GM19099 (cell line): ENCODE results near the gene FNDC3A.

ENCODE experiments used
- POLR2A ChIP-seq: IDR thresholded peaks from 3 replicates; pipeline ENCODE4 v1.6.1; 2011; ENCODE audit warnings: low read depth; ENCODE audit not compliant: insufficient read length; ENCODE audit errors: extremely low read depth

The FNDC3A gene

GRCh38 chr13:48961379-48961778 lies 14.3 kb upstream of the FNDC3A start:
- no peak for TF ChIP-seq POLR2A

GRCh38 chr13:48962281-48962680 lies 13.4 kb upstream of the FNDC3A start:
- TF ChIP-seq POLR2A: no peak

GRCh38 chr13:48965736-48966135 lies 10.0 kb upstream of the FNDC3A start:
- TF ChIP-seq POLR2A: no peak

- TF ChIP-seq POLR2A: no peak
Observed at GRCh38 chr13:48969685-48970084, 6.0 kb upstream of the FNDC3A start.

GRCh38 chr13:48973845-48974431 lies 1.8 kb upstream of the FNDC3A start:
- no peak for TF ChIP-seq POLR2A

- peak; percentile 78 for TF ChIP-seq POLR2A
Observed at GRCh38 chr13:48975101-48975855, 434 bp upstream of the FNDC3A start.

- peak; percentile 67 for TF ChIP-seq POLR2A
Observed at GRCh38 chr13:48976576-48977285, 1.0 kb downstream of the FNDC3A start.

GRCh38 chr13:48977286-48977625 lies 1.5 kb downstream of the FNDC3A start:
- TF ChIP-seq POLR2A: no peak

GRCh38 chr13:48977973-48978372 lies 2.3 kb downstream of the FNDC3A start:
- no peak for TF ChIP-seq POLR2A

- no peak for TF ChIP-seq POLR2A
Observed at GRCh38 chr13:48978942-48979601, 3.4 kb downstream of the FNDC3A start.

GRCh38 chr13:48979892-48980291 lies 4.2 kb downstream of the FNDC3A start:
- no peak for TF ChIP-seq POLR2A

GRCh38 chr13:48983331-48983730 lies 7.6 kb downstream of the FNDC3A start:
- no peak for TF ChIP-seq POLR2A

- TF ChIP-seq POLR2A: no peak
Observed at GRCh38 chr13:48985756-48986155, 10.0 kb downstream of the FNDC3A start.

- TF ChIP-seq POLR2A: no peak
Observed at GRCh38 chr13:48990900-48991299, 15.2 kb downstream of the FNDC3A start.

- no peak for TF ChIP-seq POLR2A
Observed at GRCh38 chr13:48993150-48993549, 17.4 kb downstream of the FNDC3A start.
